Vagina (tissue), 2 donors: ENCODE measurements around the gene DPP10.

Experiments used
- POLR2AphosphoS5 ChIP-seq, 2 donors: sonication (generic); formaldehyde crosslinking; IDR thresholded peaks; one replicate each; pipeline ENCODE4 v1.9.0; 2017; ENCODE audit warnings: antibody characterized with exemption in 2 of 2, mild to moderate bottlenecking in 2 of 2, low read depth in 1 of 2; ENCODE audit not compliant: insufficient read depth in 1 of 2
- TF ChIP-seq, protein P1 (sequence below), 3 experiments: fragments of 450-650 bp in 2 of 3; fragments of 200-600 bp in 1 of 3; sonication (generic) in 1 of 3; IDR thresholded peaks; one replicate each; pipeline ENCODE4 v1.5.1; 2017 to 2019; ENCODE audit warnings: antibody characterized with exemption in 3 of 3, mild to moderate bottlenecking in 2 of 3, moderate library complexity in 2 of 3

DNA sequence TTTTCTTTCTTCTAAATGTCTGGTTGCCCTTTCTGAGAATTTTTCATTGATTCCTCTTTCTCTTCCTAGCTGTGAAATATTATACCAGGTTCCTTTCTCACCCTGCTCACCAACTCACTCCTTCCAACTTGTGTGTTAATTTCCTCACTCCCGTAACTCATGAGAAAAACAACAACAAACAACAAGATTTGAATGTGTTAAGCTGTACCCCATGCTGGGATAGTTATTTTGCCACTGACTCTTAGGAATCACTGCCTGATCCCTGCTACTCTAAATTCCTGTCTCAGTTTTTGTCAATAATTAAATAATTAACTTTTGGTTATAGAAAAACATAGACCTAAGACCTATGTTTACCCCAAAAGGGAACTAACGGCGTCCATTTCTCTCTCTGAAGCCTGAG is 242.7 kb downstream of the DPP10 start:
- TF ChIP-seq, protein P1, sequence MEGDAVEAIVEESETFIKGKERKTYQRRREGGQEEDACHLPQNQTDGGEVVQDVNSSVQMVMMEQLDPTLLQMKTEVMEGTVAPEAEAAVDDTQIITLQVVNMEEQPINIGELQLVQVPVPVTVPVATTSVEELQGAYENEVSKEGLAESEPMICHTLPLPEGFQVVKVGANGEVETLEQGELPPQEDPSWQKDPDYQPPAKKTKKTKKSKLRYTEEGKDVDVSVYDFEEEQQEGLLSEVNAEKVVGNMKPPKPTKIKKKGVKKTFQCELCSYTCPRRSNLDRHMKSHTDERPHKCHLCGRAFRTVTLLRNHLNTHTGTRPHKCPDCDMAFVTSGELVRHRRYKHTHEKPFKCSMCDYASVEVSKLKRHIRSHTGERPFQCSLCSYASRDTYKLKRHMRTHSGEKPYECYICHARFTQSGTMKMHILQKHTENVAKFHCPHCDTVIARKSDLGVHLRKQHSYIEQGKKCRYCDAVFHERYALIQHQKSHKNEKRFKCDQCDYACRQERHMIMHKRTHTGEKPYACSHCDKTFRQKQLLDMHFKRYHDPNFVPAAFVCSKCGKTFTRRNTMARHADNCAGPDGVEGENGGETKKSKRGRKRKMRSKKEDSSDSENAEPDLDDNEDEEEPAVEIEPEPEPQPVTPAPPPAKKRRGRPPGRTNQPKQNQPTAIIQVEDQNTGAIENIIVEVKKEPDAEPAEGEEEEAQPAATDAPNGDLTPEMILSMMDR (IDR thresholded peaks at IDR 0.05): no peak
- no peak for TF ChIP-seq POLR2AphosphoS5 (IDR thresholded peaks at IDR 0.05; ENCODE audit: insufficient read depth in 1 of 2, low read depth in 1 of 2)
